SKM-1 treated with dmso at 0.1 percent for 144 hours (cell line): ENCODE results near the gene PLXNC1.

ENCODE experiments used
- DNase-seq: peaks from one replicate; lab custom pipeline; 2025; ENCODE audit not compliant: unreplicated experiment; lab: John Stamatoyannopoulos, UW

The PLXNC1 gene

GRCh38 chr12:94178882-94179281 lies 30.5 kb downstream of the PLXNC1 start:
- DNase-seq, result no peak

GRCh38 chr12:94179723-94180122 lies 31.3 kb downstream of the PLXNC1 start:
- no peak for DNase-seq

GRCh38 chr12:94180558-94181296 lies 32.4 kb downstream of the PLXNC1 start:
- peak; percentile 30 for DNase-seq

- DNase-seq, result no peak
Measured at GRCh38 chr12:94182986-94183707, 34.8 kb downstream of the PLXNC1 start.

GRCh38 chr12:94183708-94184379 lies 35.5 kb downstream of the PLXNC1 start:
- DNase-seq, result no peak

- no peak for DNase-seq
Measured at GRCh38 chr12:94184995-94185719, 36.8 kb downstream of the PLXNC1 start.

- DNase-seq, result no peak
Measured at GRCh38 chr12:94185801-94186200, 37.4 kb downstream of the PLXNC1 start.

- DNase-seq, result no peak
Measured at GRCh38 chr12:94186278-94187241, 38.2 kb downstream of the PLXNC1 start.

- DNase-seq, result no peak
Measured at GRCh38 chr12:94187361-94187760, 39.0 kb downstream of the PLXNC1 start.

GRCh38 chr12:94190623-94191022 lies 42.2 kb downstream of the PLXNC1 start:
- no peak for DNase-seq

- no peak for DNase-seq
Measured at GRCh38 chr12:94191023-94191422, 42.6 kb downstream of the PLXNC1 start.

- no peak for DNase-seq
Measured at GRCh38 chr12:94191811-94192210, 43.4 kb downstream of the PLXNC1 start.

- DNase-seq, result no peak
Measured at GRCh38 chr12:94192506-94192905, 44.1 kb downstream of the PLXNC1 start.

GRCh38 chr12:94193168-94193567 lies 44.8 kb downstream of the PLXNC1 start:
- DNase-seq, result no peak

GRCh38 chr12:94195483-94195882 lies 47.1 kb downstream of the PLXNC1 start:
- no peak for DNase-seq

- no peak for DNase-seq
Measured at GRCh38 chr12:94198469-94198868, 50.1 kb downstream of the PLXNC1 start.

- DNase-seq, result no peak
Measured at GRCh38 chr12:94198872-94199271, 50.5 kb downstream of the PLXNC1 start.

- no peak for DNase-seq
Measured at GRCh38 chr12:94200069-94200468, 51.7 kb downstream of the PLXNC1 start.

GRCh38 chr12:94200695-94201094 lies 52.3 kb downstream of the PLXNC1 start:
- DNase-seq, result no peak
